Vagina (tissue), 2 donors: ENCODE measurements around the gene ATP11B.

Source experiments
- CTCF ChIP-seq, 3 experiments: fragments of 450-650 bp in 2 of 3; fragments of 200-600 bp in 1 of 3; sonication (generic) in 1 of 3; IDR thresholded peaks; one replicate each; pipeline ENCODE4 v1.5.1; 2017 to 2019; ENCODE audit warnings: antibody characterized with exemption in 3 of 3, mild to moderate bottlenecking in 2 of 3, moderate library complexity in 2 of 3
- POLR2A ChIP-seq, 2 donors: fragments of 450-650 bp; IDR thresholded peaks; one replicate each; pipeline ENCODE4 v1.6.1; 2017; ENCODE audit warnings: antibody characterized with exemption in 2 of 2, mild to moderate bottlenecking in 2 of 2, moderate library complexity in 2 of 2

- TF ChIP-seq CTCF (IDR thresholded peaks at IDR 0.05) (no peak), POLR2A (IDR thresholded peaks at IDR 0.05) (no peak)
Measured at GRCh38 chr3:182879031-182879611, 85.8 kb downstream of the ATP11B start.
